ENCODE measurements around the gene SH3BP2. TPM values are rescaled to one million over a fixed set of nuclear protein-coding genes. Genes with fewer than 3 reads are reported as not detected.

Gene SH3BP2
- total RNA-seq, 1 donor from 2014 or later: 43.2 TPM

GRCh38 chr4:2835978-2836377 is 43.1 kb downstream of the SH3BP2 start:
- no peak overlapping the region for H3K4me3 Mint-ChIP-seq
- peak overlapping the region; percentile 66 for H3K27ac Mint-ChIP-seq
- no peak for DNase-seq
- ChIA-PET POLR2A (interaction anchor here (0.5 to 2.9 kb wide), 10 partner anchors 10 to 87 kb away, joined by 3 to 29 read pairs (median 5); no protein-coding TSS in a partner anchor), CTCF (interaction anchor here (1.7 kb wide), 1 partner anchor 72 kb away, joined by 4 read pairs; no protein-coding TSS in a partner anchor)
- H3K4me1 Mint-ChIP-seq: peaks cover 80% of the 10 kb centered on the region
- ATAC-seq (ENCODE audit: low read depth): no peak
- intact Hi-C loops (cut with micrococcal nuclease): loop anchor here (1.0 to 5.0 kb wide), 6 partner anchors 7 to 299 kb away; partner anchors contain the start of genes ADD1 and FAM193A
- TF ChIP-seq CTCF (IDR thresholded peaks at IDR 0.05): no peak
- peaks cover 14% of the 10 kb centered on the region for H3K36me3 Mint-ChIP-seq (ENCODE audit: low read depth)
- H3K9me3 Mint-ChIP-seq: no peaks in the 10 kb centered on the region
- no peaks in the 10 kb centered on the region for H3K27me3 Mint-ChIP-seq

GRCh38 chr4:2836391-2836859 is 43.5 kb downstream of the SH3BP2 start:
- DNase-seq (no peak), ATAC-seq (ENCODE audit: low read depth) (no peak)
- no peak overlapping the region for H3K4me3 Mint-ChIP-seq
- H3K27me3 Mint-ChIP-seq: no peaks in the 10 kb centered on the region
- no peaks in the 10 kb centered on the region for H3K9me3 Mint-ChIP-seq
- CTCF ChIA-PET: no interaction called here
- H3K36me3 Mint-ChIP-seq (ENCODE audit: low read depth): peaks cover 11% of the 10 kb centered on the region
- no peak for TF ChIP-seq CTCF (IDR thresholded peaks at IDR 0.05)
- POLR2A ChIA-PET: interaction anchor here (0.7 to 2.9 kb wide), 7 partner anchors 9 to 51 kb away, joined by 3 to 29 read pairs (median 6); no protein-coding TSS in a partner anchor
- H3K27ac Mint-ChIP-seq: peak overlapping the region; percentile 66
- intact Hi-C loops (cut with micrococcal nuclease): loop anchor here (5.0 kb wide), 1 partner anchor 211 kb away; no protein-coding TSS in a partner anchor
- peaks cover 80% of the 10 kb centered on the region for H3K4me1 Mint-ChIP-seq

- H3K27me3 Mint-ChIP-seq: no peaks in the 10 kb centered on the region
- ATAC-seq (ENCODE audit: low read depth) (no peak), DNase-seq (no peak)
- ChIA-PET POLR2A (interaction anchor here (1.2 to 2.9 kb wide), 4 partner anchors 8 to 74 kb away, joined by 3 to 15 read pairs (median 6); no protein-coding TSS in a partner anchor), CTCF (interaction anchor here (1.1 kb wide), 1 partner anchor 73 kb away, joined by 3 read pairs; no protein-coding TSS in a partner anchor)
- TF ChIP-seq CTCF (IDR thresholded peaks at IDR 0.05): no peak
- no peak overlapping the region for H3K27ac Mint-ChIP-seq
- intact Hi-C loops (cut with micrococcal nuclease): loop anchor here (5.0 kb wide), 1 partner anchor 210 kb away; no protein-coding TSS in a partner anchor
- H3K4me1 Mint-ChIP-seq: peaks cover 75% of the 10 kb centered on the region
- H3K9me3 Mint-ChIP-seq: no peaks in the 10 kb centered on the region
- H3K36me3 Mint-ChIP-seq (ENCODE audit: low read depth): peaks cover 7% of the 10 kb centered on the region
- peak overlapping the region; percentile 74 for H3K4me3 Mint-ChIP-seq
These were observed 44.4 kb downstream of the SH3BP2 start for GRCh38 chr4:2837110-2837903.

GRCh38 chr4:2837904-2838496 is 45.1 kb downstream of the SH3BP2 start:
- CTCF ChIA-PET: interaction anchor here (1.1 kb wide), 1 partner anchor 73 kb away, joined by 3 read pairs; no protein-coding TSS in a partner anchor
- POLR2A ChIA-PET: interaction anchor here (1.1 to 1.4 kb wide), 4 partner anchors 14 to 74 kb away, joined by 4 to 7 read pairs (median 4); no protein-coding TSS in a partner anchor
- intact Hi-C loops (cut with micrococcal nuclease): loop anchor here (1.0 to 5.0 kb wide), 3 partner anchors 9 to 209 kb away; no protein-coding TSS in a partner anchor
- H3K27ac Mint-ChIP-seq: peak overlapping the region; percentile 81
- peaks cover 4% of the 10 kb centered on the region for H3K36me3 Mint-ChIP-seq (ENCODE audit: low read depth)
- peak overlapping the region; percentile 74 for H3K4me3 Mint-ChIP-seq
- no peaks in the 10 kb centered on the region for H3K27me3 Mint-ChIP-seq
- DNase-seq (peak; percentile 32), ATAC-seq (ENCODE audit: low read depth) (peak; percentile 54)
- TF ChIP-seq CTCF (IDR thresholded peaks at IDR 0.05): no peak
- peaks cover 74% of the 10 kb centered on the region for H3K4me1 Mint-ChIP-seq
- H3K9me3 Mint-ChIP-seq: no peaks in the 10 kb centered on the region

All from activated B cell treated with CpG ODN at 0.5 μM for 24 hours (primary cell).